Natural killer cell (primary cell): Measurements from ENCODE around the gene CLN5. TPM values are rescaled to one million over a fixed set of nuclear protein-coding genes. Genes with fewer than 3 reads are reported as not detected.
"Not testable (repeated sequence)": the region's sequence is repeated elsewhere in the genome, so short reads cannot be mapped to it uniquely, and the experiment has no call there.

Source experiments
- ATAC-seq, 3 donors: fragments of 150-1000 bp in 2 of 3; fragments of 200-7000 bp in 1 of 3; cut with Tn5 transposase; 1 replicate in 1 of 3; 2 replicates in 2 of 3; pipeline ENCODE4 v1.10.0; 2021; ENCODE audit warnings: mild to moderate bottlenecking in 2 of 3, moderate library complexity in 2 of 3
- DNase-seq, 2 donors: peaks; one replicate each; pipeline versions ENCODE4 v3.0.0 to v3.0.0-alpha.2; 2013 to 2021; ENCODE audit warnings: mixed read lengths in 1 of 2
- H3K27ac ChIP-seq: one replicate; pipeline ENCODE4 v1.5.1; 2013; ENCODE audit warnings: mild to moderate bottlenecking, low read length
- H3K27me3 ChIP-seq: one replicate; pipeline ENCODE4 v1.6.1; 2013; ENCODE audit warnings: low read length; ENCODE audit not compliant: control insufficient read depth, insufficient read depth
- H3K36me3 ChIP-seq: one replicate; pipeline ENCODE4 v1.6.1; 2013; ENCODE audit warnings: low read length; ENCODE audit not compliant: control insufficient read depth, insufficient read depth
- H3K4me1 ChIP-seq: one replicate; pipeline ENCODE4 v1.6.1; 2013; ENCODE audit warnings: low read length; ENCODE audit not compliant: control insufficient read depth, insufficient read depth
- H3K4me3 ChIP-seq: one replicate; pipeline ENCODE4 v1.5.1; 2013; ENCODE audit warnings: low read length
- H3K9me3 ChIP-seq: one replicate; pipeline ENCODE4 v1.6.1; 2013; ENCODE audit warnings: low read length; ENCODE audit not compliant: control insufficient read depth, insufficient read depth
- H3K27ac Mint-ChIP-seq, 2 donors: one replicate each; pipeline ENCODE4 v1.8.0; 2022; ENCODE audit warnings: mild to moderate bottlenecking in 2 of 2, mixed read lengths in 2 of 2, moderate library complexity in 1 of 2
- H3K27me3 Mint-ChIP-seq, 2 donors: one replicate each; pipeline ENCODE4 v1.8.0; 2022; ENCODE audit warnings: low read depth in 2 of 2, mixed read lengths in 2 of 2
- H3K36me3 Mint-ChIP-seq: one replicate; pipeline ENCODE4 v1.8.0; 2022; ENCODE audit warnings: mixed read lengths
- H3K4me1 Mint-ChIP-seq, 2 donors: one replicate each; pipeline ENCODE4 v1.8.0; 2022; ENCODE audit warnings: mixed read lengths in 2 of 2
- H3K4me3 Mint-ChIP-seq: one replicate; pipeline ENCODE4 v1.8.0; 2022; ENCODE audit warnings: mild to moderate bottlenecking, moderate library complexity, mixed read lengths
- H3K9me3 Mint-ChIP-seq, 2 donors: one replicate each; pipeline ENCODE4 v1.8.0; 2022; ENCODE audit warnings: mixed read lengths in 2 of 2
- WGBS: methylation state at CpG from one replicate; pipeline ENCODE4 v1.1.7; 2013; ENCODE audit warnings: missing lambda C conversion rate; ENCODE audit not compliant: insufficient coverage; 5-methylcytosine and 5-hydroxymethylcytosine counted together
- intact Hi-C: fragments of 100-400 bp; cut with micrococcal nuclease; formaldehyde crosslinking; loops from one replicate; pipeline ENCODE4 v1.14.2; 2022
- total RNA-seq, 4 donors: library from RNA; stranded (reverse); fragments of 120-200 nt in 1 of 4; gene quantifications; one replicate each; pipeline versions ENCODE4 v1.2.3 to v1.2.4, GENCODE V29; 2013 to 2022
- TF ChIP-seq, protein P1 (sequence below): fragments of 200-600 bp; IDR thresholded peaks from one replicate; pipeline ENCODE4 v1.8.0; 2022; ENCODE audit warnings: antibody characterized with exemption

CLN5 gene
- total RNA-seq, 3 donors from 2014 or later (not counting 1 experiment from before 2014, with no cell fraction given), result 12.0 to 14.4 (median 13.9) TPM

DNA sequence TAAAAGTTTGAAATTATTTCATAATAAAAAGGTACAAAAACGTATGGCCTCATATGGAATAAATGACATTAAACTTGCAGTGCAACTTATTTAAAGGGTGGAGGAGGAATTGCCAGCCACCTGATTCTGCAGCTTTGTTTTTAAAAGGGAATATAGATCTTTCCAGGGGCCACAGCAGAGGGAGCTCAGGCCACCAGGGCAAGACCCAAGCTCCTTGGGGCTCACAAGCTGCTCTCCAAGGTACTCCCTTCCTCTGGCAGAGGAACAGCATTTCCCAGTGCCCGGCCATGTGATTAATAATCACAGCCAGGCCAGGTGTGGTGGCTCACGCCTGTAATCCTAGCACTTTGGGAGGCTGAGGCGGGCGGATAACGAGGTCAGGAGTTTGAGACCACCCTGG lies 37.3 kb upstream of the CLN5 start:
- TF ChIP-seq, protein P1, sequence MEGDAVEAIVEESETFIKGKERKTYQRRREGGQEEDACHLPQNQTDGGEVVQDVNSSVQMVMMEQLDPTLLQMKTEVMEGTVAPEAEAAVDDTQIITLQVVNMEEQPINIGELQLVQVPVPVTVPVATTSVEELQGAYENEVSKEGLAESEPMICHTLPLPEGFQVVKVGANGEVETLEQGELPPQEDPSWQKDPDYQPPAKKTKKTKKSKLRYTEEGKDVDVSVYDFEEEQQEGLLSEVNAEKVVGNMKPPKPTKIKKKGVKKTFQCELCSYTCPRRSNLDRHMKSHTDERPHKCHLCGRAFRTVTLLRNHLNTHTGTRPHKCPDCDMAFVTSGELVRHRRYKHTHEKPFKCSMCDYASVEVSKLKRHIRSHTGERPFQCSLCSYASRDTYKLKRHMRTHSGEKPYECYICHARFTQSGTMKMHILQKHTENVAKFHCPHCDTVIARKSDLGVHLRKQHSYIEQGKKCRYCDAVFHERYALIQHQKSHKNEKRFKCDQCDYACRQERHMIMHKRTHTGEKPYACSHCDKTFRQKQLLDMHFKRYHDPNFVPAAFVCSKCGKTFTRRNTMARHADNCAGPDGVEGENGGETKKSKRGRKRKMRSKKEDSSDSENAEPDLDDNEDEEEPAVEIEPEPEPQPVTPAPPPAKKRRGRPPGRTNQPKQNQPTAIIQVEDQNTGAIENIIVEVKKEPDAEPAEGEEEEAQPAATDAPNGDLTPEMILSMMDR, result no peak
- Mint-ChIP-seq H3K4me3 (no peak overlapping the region), H3K27me3 (peaks cover 21 to 59% of the 10 kb centered on the region in 2 donors), H3K4me1 (no peaks in the 10 kb centered on the region), H3K27ac (no peak overlapping the region), H3K9me3 (no peaks in the 10 kb centered on the region), H3K36me3 (no peaks in the 10 kb centered on the region)
- Histone ChIP-seq H3K9me3 (peaks cover 5% of the 10 kb centered on the region), H3K36me3 (no peaks in the 10 kb centered on the region), H3K4me3 (no peak overlapping the region), H3K27me3 (no peaks in the 10 kb centered on the region), H3K27ac (no peak overlapping the region), H3K4me1 (no peaks in the 10 kb centered on the region)
- intact Hi-C loops, result no loop called here
- DNase-seq, result no peak
- ATAC-seq, result no peak
- WGBS, result 86% methylated on average over 6 of the region's 6 CpGs

DNA sequence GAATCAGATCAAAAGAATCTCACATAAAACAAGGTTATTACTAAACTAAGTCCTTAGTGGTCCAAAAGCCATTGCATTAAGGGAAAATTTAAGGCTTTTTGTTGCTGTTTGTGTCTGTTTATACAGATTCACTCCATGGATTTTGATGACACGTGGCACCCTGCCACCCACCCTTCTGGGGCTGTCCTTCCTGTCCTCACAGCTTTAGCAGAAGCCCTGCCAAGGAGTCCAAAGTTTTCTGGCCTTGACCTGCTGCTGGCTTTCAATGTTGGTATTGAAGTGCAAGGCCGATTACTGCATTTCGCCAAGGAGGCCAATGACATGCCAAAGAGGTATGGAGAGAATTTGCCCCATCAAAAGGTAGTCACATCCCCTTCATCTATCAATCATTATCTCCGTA lies 36.7 kb upstream of the CLN5 start:
- Mint-ChIP-seq H3K4me3 (no peak overlapping the region), H3K36me3 (peaks cover 4% of the 10 kb centered on the region), H3K27me3 (peaks cover 17 to 52% of the 10 kb centered on the region in 2 donors), H3K9me3 (peaks cover under 1 to 1% of the 10 kb centered on the region in 2 donors), H3K4me1 (no peaks in the 10 kb centered on the region), H3K27ac (no peak overlapping the region)
- Histone ChIP-seq H3K27ac (no peak overlapping the region), H3K36me3 (no peaks in the 10 kb centered on the region), H3K4me1 (no peaks in the 10 kb centered on the region), H3K4me3 (no peak overlapping the region), H3K9me3 (peaks cover 11% of the 10 kb centered on the region), H3K27me3 (no peaks in the 10 kb centered on the region)
- TF ChIP-seq, protein P1, result no peak
- intact Hi-C loops, result no loop called here
- 91% methylated on average over 4 of the region's 4 CpGs for WGBS
- no peak for ATAC-seq
- no peak for DNase-seq

DNA sequence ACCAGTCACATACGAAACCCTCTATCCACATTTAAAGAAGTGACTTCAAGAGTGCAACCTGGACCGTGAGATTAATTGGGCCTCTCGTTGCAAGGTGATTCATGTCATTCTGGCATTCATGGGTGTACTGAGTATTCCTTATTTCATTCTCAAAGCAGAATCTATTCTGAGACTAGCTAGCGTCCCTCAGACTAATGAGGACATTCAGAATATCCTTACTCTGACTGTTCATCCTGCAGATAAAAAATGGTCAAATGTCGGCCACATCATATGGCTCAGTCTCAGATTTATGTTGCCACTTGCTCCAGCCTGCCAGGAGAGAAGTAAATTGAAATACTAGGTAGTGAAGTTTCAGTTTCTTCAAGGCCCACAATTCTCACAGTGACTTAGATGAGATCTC lies 36.2 kb upstream of the CLN5 start:
- peaks cover 9% of the 10 kb centered on the region for H3K36me3 Mint-ChIP-seq
- H3K27ac Mint-ChIP-seq, result no peak overlapping the region
- peaks cover 11% of the 10 kb centered on the region for H3K9me3 ChIP-seq
- H3K4me1 Mint-ChIP-seq, result no peaks in the 10 kb centered on the region
- DNase-seq, result no peak
- ATAC-seq, result no peak
- H3K4me3 ChIP-seq, result no peak overlapping the region
- intact Hi-C loops, result no loop called here
- no peak overlapping the region for H3K4me3 Mint-ChIP-seq
- no peak overlapping the region for H3K27ac ChIP-seq
- peaks cover 18 to 48% of the 10 kb centered on the region in 2 donors for H3K27me3 Mint-ChIP-seq
- WGBS, result 90% methylated on average over 5 of the region's 5 CpGs
- H3K9me3 Mint-ChIP-seq, result peaks cover 5 to 6% of the 10 kb centered on the region in 2 donors
- H3K36me3 ChIP-seq, result no peaks in the 10 kb centered on the region
- TF ChIP-seq, protein P1, result no peak
- H3K4me1 ChIP-seq, result no peaks in the 10 kb centered on the region
- H3K27me3 ChIP-seq, result no peaks in the 10 kb centered on the region

DNA sequence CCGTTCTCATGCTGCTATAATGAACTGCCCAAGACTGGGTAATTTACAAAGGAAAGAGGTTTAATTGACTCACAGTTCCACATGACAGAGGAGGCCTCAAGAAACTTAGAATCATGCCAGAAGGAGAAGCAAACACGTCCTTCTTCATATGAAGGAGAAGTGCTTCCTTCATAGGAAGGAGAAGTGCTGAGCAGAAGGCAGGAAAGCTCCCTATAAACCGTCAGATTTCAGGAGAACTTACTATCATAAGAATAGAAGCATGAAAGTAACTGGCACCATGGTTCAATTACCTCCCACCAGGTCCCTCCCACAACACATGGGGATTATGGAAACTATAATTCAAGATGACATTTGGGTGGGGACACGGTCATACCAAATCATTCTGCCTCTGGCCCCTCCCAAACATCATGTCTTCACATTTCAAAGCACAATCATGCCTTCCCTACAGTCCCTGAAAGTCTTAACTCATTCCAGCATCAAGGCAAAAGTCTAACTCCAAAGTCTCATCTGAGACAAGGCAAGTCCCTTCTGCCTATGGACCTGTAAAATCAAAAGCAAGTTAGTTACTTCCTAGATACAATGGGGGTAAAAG lies 32.9 kb upstream of the CLN5 start:
- peaks cover 11% of the 10 kb centered on the region for H3K9me3 ChIP-seq
- no peaks in the 10 kb centered on the region for H3K4me1 ChIP-seq
- no peak overlapping the region for H3K4me3 ChIP-seq
- ATAC-seq (no peak), DNase-seq (no peak)
- H3K36me3 ChIP-seq, result no peaks in the 10 kb centered on the region
- peaks cover 6 to 8% of the 10 kb centered on the region in 2 donors for H3K9me3 Mint-ChIP-seq
- H3K4me1 Mint-ChIP-seq, result no peaks in the 10 kb centered on the region
- intact Hi-C loops, result no loop called here
- H3K27me3 ChIP-seq, result no peaks in the 10 kb centered on the region
- no peak overlapping the region for H3K27ac ChIP-seq
- 88% methylated on average over 3 of the region's 4 CpGs for WGBS
- peaks cover 10 to 25% of the 10 kb centered on the region in 2 donors for H3K27me3 Mint-ChIP-seq
- no peak overlapping the region for H3K4me3 Mint-ChIP-seq
- H3K27ac Mint-ChIP-seq, result no peak overlapping the region
- TF ChIP-seq, protein P1, result no peak
- peaks cover 13% of the 10 kb centered on the region for H3K36me3 Mint-ChIP-seq

DNA sequence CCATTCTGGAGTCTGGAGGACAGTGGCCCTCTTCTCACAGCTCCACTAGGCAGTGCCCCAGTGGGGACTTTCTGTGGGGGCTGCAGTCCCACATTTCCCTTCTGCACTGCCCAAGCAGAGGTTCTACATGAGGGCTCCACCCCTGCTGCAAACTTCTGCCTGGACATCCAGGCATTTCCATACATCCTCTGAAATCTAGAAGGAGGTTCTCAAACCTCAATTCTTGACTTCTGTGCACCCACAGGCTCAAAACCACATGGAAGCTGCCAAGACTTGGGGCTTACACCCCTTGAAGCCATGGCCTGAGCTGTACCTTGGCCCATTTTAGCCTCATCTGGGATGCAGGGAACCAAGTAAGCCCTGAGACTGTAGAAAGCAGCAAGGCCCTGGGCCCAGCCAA lies 32.1 kb upstream of the CLN5 start:
- H3K4me1 Mint-ChIP-seq, H3K36me3 ChIP-seq, ATAC-seq, H3K27ac Mint-ChIP-seq, DNase-seq, H3K9me3 Mint-ChIP-seq, intact Hi-C loops, H3K27ac ChIP-seq, H3K27me3 ChIP-seq, H3K4me1 ChIP-seq, H3K4me3 ChIP-seq, H3K4me3 Mint-ChIP-seq: not testable (repeated sequence)
- H3K36me3 Mint-ChIP-seq, result peaks cover 13% of the 10 kb centered on the region
- peaks cover 11% of the 10 kb centered on the region for H3K9me3 ChIP-seq
- H3K27me3 Mint-ChIP-seq, result peaks cover 10 to 24% of the 10 kb centered on the region in 2 donors
